ENCODE measurements around the gene PCDHA1. TPM values are rescaled to one million over a fixed set of nuclear protein-coding genes. Genes with fewer than 3 reads are reported as not detected.

PCDHA1 gene
- polyA plus RNA-seq, 1 donor, result 0.10 TPM

DNA sequence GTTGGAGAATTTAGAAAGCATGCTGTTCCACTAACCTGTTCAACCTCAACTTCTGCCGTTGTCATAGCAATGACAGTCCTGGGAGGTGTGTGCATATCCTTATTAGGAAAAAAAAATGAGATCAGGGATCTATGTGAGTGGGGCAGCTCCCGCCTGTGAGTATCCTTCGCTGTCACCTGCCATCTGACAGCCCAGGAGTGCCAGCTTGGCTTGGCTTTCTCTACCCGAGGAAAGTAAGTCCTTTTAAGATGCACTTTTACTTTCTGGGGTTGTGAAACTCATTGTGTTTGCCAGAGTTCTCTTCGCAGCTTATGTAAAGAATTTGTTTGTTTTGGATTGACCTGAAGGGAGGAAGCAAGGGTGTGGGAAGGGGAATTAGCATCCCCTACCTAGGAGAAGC, 202.2 kb downstream of the PCDHA1 start:
- no peak for DNase-seq (ENCODE audit: low read depth)

DNA sequence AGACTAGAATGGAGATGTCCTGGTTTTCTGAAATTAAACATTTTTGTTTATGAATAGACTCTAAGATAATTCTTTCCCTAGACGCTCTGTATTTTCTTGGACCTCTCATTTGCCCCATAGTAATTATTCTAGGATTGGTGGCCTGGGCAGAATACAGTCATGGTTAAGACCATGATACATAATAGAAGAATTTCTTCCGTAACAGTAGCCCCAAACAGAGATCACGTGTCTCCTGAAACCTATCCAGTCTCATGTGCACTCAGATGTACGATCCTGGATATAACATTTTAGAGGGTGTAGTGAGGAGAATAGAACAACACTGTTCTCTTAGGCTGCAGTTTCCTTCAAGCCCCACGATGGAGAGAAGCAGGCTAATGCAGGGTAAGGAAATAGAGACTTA, 202.7 kb downstream of the PCDHA1 start:
- DNase-seq (ENCODE audit: low read depth), result no peak

DNA sequence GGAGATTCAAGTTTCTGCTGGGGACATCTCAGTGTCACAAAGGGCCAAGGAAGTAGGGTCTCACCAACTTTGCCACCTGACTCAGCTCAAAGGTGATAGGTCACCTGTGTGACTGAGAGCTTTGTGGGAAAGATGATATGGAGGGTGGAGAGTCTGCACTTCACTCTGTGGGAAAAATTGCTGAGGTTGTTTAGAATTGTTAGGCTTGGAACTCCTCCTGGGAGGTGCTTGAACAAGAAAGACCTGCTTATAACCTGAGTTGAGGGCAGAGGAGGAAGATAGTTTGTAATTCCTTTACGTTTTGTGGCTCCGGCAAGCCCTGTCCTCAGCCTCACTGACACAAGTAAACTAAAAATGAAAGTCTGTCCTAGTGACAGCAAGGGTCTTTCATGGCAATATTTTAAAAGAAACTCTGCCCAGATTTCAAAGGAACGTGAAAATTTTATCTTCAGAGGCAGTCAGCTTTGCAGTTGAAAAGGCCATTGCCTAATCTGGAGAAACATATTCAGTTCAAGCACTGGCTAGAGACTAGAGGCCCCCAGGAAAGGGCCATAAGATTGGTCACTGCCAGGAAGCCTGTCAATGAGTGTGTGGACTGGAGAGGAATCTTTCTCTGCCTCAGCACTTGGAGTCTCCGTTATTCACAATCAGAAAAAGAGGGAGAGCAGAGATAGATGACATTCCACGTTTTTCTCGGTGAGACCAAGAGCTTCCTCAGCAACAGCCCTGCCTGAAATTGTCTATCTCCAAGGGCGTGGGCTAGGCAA, 203.5 kb downstream of the PCDHA1 start:
- no peak for DNase-seq (ENCODE audit: low read depth)

DNA sequence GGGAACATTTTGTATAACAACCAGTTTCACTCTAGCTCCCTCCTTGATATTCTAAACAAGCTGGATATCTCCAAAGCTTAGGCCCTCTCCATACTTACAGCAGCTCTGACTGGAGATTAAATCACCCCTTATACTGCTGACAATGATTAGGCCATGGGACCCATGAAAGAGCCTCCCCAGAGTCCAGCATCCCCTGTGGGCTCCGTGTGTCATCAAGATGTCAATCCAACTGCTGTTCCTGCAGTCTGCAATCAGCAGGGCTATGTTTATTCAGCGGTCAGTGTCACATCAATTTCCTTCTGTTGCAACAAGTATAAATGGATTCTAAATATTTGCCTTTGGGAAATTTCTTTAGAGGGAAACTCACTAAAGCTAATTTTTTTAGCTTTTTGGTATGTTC, 206.9 kb downstream of the PCDHA1 start:
- no peak for DNase-seq (ENCODE audit: low read depth)

DNA sequence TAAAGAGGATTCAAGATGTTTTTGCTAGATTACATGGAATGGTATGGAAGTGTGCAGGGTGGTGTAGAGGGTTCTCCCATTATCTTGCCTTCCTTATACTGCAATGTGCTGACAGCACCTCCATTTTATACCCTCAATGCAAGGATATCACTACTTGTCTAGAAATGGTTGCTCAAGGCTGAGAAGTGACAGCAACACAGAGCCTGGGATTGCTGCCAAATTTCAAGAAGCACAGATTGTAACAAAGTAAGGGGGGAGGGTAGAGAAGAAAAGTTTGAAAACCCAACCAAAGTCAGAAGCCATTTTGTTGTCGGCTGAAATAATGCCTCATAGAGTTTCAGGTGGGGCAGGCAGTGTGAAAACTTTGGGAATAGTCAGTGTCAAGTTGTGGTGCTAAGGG, 210.1 kb downstream of the PCDHA1 start:
- DNase-seq (ENCODE audit: low read depth), result no peak

DNA sequence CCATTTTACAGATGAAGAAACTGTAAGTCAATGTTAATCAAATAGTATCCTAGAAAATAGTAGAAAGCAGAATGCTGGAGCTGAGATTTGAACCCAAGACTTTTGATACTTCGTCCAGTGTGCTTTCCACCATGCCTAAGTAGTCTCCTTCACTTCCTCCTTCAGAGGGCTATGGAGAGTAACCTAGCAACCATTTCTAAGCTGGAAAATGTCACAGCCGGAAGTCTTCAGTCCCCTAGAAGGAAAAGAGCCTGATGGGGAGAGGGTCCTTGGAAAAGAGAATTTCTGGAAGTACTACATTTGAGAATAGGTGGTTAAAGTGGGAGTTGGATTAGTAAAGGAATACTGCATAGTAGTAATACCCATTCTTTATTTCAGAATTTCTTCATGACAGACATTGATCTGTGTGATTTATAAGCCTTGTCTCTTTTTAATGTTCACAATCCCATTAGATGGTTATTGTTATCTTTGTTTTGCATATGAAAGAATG, 213.0 kb downstream of the PCDHA1 start:
- DNase-seq (ENCODE audit: low read depth), result no peak

DNA sequence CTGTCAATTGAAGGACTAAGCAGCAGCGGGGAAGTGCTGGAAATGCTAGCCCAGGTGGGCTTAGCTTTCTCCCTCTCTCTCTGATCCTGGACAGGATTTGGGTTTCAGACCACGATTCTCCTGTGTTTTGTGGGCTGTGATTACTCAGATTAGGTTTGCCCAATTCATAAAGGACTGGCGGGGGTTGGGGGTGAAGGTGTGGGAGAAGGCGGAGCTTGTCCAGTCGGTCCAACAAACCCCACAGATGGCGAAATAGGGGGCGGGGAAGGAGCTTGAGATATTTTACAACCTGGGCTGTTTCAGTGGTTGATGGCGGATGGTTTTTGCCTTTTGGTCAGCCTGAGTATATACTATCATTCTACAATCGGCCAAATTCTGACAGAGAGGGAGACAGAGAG, 215.5 kb downstream of the PCDHA1 start:
- DNase-seq (ENCODE audit: low read depth), result no peak

DNA sequence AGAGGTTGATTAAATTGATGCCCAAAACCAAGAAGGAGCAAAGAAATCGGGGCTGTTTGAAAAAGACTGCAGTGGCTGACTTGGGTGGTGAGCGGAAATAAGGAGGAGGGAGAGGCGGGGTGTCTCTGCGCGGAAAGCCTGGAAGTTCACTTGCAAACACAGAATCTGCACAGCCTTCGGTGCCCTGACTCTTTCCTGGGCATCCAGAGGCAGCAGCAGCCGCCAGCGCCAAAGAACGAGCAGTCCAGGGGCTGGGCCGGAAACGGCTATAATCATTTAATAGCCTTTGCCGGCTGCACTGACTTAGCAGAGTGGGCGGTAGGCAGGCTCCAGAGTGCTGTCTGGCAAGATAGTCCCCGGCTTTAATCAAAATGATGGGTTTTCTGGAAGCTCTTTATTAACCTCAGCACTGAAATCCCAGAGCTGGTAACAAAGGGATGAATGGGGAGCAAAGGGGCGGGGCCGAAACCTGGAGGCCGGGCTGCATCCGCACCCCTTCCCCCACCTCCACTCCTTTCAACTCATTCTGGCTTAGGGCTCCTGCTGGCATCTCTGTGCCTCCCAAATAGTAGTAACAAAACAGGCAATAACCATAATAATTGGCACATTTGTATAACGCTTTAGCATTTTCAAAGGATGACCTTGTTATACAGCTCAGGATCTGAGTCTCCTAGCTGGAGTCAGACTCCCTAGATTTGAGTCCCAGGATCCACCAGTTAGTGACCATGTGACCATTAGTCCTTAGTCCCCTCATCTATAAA, 216.1 kb downstream of the PCDHA1 start:
- DNase-seq (ENCODE audit: low read depth), result no peak

DNA sequence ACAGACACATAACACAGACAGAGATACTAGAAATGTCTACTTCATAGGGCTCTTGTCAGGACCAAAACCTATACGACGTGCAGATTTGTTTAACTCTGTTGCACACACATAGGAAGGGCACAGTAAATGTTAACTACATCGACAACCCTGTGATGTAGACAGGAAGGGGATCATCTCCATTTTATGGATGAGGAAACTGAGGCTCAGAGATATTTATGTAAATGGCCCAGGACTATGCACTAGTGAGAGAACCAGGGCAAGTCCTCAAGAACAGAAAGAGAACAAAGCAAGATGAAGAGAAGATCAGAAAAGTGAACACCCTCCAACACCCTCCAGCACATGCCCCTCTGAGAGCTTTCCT, 216.6 kb downstream of the PCDHA1 start:
- no peak for DNase-seq (ENCODE audit: low read depth)

DNA sequence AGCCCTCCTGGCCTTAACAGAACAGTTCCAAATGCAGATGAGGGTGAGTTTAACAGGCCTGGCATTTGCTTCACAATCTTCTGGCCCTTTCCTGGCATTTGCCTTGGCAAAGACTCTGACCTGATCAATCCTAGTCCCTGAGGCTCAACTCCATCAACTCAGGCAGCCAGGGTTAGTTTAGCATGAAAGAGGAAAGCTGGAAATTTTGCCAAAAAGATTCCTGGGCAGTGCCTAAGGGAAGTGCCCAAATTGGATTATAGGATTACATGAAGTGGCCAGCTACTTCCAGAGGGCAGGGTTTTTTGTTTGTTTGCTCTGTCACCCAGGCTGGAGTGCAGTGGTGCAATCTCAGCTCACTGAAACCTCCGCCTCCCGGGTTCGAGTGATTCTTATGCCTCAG, 217.1 kb downstream of the PCDHA1 start:
- no peak for DNase-seq (ENCODE audit: low read depth)

DNA sequence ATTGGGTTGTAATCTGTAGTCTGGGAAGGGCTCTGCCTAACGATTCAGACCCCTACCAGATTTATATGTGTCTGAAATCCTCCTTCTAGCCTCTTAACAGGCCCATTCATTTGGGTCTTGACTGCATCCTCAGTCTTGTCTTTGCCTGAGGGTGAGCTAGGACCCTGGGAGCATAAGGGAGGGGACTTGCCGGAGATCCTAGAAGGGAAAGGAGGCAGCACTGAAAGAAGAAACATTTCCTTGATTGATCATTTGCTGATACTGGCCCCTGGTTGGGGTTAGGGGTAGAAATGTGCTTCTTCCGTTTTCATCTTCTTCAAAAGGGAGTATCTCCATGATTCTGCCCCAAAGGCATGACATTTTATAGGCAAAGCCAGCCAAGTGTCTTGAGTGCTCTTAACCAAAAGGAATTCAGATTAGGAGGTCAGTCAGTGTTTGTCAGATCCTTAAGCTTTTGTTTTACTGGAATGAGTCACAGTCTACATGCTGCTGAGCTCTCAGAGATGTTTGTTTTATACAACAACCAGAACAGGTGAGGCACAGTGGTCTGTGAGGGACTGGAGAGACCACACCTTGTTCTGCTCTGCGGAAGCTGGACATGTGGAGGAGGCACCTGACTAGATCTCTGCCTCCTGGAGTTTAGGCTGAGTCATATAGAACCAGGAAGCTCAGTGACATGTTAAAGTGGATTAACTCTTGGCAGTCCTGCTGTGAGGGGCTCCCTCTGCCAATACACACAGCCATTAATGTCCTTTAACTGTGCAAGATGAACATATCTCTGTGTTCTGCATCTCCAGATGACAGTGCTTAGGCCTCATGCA, 218.1 kb downstream of the PCDHA1 start:
- no peak for DNase-seq (ENCODE audit: low read depth)

DNA sequence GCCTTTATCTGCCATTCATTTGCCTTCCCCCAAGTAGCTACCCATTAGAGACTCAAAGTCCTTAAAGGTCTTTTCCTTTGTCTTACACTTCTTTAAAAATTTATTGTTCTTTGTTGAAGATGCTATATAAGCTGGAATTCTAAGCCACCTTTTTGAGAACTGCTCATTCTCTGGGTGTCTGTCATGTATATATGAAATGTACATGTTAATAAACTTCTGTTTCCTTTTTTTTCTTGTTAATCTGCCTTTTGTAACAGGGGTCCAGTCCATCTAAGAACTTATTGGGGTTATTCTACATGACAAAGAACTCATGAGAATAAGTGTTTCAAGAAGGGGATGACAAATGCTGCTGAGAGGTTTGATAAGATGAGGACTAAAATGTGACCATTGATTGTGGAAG, 221.9 kb downstream of the PCDHA1 start:
- DNase-seq (ENCODE audit: low read depth), result no peak

DNA sequence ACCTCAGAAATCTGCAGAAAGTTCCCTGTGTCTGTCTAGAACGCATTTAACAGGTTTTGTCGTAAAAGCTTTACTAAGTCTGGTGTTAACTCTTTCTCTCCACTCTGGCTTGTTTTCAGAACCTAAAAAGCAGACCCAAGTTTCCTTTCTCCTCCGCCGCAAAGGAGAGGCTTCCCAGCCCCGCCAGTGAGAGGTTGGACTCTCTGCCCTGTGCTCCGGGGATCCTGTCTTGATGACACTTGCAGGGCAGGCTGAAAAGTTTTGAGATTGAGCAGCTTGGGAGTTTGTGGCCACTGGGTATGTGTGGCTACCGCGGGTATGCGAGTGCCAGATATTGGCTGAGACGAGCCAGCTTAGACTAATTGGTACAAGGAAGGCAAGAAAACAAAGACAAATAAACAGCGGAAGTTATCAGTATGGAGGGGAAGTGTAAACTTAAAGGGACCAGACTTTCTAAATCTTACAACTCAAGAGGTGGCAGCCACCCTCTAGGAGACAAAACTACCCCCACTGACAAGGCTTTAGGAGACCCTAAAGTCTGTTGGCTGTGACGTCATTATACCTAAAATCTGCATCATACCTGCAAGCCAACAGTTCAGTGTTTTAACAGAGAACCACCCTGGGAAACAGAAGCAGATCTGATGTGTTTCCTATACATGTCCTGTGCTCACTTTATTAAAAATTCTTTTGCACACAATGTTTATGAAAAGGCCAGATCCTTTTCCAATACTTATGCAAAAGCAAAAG, 224.3 kb downstream of the PCDHA1 start:
- no peak for DNase-seq (ENCODE audit: low read depth)

DNA sequence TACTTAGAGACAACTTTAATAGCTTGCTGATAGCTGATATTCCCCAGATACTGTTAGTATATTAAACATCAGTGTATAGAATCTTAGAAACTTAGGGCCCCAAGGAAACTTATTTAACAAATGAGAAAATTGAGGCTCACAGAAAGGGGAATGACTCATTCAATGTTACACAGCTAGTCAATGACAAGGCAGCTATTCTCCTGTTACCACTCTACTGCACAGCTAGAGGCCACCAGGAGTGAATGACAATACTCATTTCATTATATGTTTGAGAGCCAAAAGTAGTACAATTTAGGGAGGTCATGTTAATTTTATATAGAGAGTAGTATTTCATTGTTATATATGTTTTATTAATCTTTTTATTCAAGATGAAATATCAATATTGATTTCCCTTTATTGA, 232.0 kb downstream of the PCDHA1 start:
- DNase-seq (ENCODE audit: low read depth), result no peak

DNA sequence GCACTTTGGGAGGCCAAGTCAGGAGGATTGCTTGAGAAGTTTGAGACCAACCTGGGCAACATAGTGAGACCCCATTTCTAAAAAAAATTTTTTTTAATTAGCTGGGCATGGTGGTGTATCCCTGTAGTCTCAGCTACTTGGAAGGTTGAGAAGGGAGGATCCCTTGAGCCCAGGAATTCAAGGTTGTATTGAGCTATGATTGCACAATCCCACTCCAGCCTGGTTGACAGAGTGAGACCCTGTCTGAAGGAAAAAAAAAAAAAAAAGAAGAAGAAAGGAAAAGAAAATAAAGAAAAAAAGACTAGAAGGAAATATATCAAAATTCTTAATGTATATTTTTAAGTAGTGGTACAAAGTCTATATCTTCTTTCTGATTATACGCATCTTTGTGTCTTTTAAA, 236.4 kb downstream of the PCDHA1 start:
- no peak for DNase-seq (ENCODE audit: low read depth)

DNA sequence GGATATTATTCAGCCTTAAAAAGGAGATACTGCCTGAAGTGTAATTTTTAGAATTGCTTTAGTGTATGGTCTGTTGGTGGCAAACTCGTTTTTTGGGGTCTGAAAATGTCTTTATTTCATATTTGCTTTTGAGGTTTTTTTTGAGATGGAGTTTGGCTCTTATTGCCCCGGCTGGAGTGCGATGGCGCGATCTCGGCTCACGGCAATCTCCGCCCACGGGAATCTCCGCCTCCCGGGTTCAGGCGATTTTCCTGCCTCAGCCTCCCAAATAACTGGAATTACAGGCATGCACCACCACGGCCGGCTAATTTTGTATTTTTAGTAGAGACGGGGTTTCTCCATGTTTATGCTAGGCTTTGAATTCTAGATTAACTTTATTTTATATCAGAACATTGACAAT, 245.1 kb downstream of the PCDHA1 start:
- DNase-seq (ENCODE audit: low read depth), result no peak

DNA sequence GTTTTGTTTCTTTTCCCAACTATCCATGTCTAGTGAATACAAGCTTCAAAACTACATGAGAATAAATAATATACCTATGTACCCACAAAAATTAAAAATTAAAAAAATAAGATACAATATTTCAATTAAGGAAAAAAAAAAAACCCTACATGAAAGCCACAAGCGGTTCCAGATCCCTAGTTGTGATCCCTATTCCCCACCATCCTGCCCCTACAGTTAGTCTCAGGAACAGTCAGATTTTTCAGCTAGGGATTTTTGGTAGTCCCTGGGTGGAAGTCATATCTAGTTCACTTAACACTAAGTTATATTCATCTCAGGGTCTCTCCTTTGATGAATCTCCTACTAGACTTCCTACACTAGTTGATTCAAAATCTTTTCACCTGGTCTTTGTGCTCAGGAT, 246.7 kb downstream of the PCDHA1 start:
- DNase-seq (ENCODE audit: low read depth), result no peak

DNA sequence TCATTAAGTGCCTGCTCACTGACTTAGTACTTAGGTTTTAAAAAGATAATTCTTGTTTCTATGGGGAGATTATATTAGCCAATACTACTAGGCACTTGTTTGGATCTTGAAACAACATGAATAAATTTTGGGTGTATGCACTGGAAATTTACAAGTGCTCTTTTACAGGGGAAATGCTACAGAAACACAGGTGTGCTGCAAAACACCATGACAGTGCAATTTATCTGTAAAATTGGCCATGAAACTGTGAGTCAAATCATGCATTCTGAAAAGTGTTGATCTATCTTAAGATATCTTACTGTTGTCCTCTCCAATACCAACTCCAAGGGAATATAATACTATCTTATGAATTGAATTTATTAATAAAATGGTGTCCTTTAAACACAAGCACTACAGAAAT, 253.1 kb downstream of the PCDHA1 start:
- DNase-seq (ENCODE audit: low read depth), result no peak

DNA sequence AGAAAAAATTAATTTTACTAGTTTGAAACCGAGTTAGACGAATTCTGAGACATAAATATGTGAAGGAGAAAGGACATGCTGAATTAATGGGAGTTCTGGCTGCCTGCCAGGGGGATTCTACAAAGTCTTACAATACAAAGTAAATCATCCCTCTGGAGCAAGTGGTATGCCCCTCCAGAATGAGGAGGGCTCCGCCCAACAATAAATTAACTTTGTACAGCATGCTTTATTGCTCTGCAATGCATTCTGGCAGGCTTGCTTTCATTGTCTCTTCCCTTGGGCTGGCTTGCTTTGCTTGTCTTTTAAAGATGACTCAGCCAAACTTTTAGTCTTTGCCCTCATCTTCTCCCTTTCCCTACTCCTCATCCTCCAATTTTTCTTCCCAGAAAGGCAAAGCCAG, 253.6 kb downstream of the PCDHA1 start:
- DNase-seq (ENCODE audit: low read depth), result no peak

DNA sequence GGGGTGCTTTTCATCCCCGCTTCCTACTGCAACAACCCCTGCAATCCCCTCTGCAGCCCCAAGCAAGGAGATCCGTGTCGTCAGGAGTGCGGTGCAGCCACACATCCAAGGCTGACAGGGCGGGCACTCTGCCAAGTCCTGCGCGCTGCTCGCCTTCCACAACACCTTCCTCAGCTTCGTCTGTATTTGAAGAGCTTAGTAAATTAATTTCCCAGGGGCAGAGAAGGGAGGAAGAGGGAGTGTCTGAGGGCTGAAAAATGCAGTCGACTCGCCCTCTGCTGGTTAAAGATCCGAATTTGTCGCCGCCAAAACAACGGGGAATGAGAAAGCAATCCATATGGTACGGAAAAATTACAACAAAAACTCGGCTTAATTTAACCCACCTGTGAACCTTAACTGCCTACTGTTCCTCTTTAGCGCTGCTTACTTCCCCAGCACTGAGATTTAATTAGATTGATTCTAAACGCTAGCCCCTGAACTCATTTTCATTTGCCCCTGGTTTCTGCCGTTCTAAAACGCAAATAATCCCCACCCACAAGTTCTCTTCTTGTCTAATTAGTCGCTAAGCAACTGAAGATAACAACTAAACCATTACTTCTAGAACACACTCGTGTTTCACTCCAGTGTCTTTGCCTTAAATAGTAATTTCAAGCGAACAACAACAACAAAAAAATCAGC, 254.3 kb downstream of the PCDHA1 start:
- DNase-seq (ENCODE audit: low read depth), result no peak

DNA sequence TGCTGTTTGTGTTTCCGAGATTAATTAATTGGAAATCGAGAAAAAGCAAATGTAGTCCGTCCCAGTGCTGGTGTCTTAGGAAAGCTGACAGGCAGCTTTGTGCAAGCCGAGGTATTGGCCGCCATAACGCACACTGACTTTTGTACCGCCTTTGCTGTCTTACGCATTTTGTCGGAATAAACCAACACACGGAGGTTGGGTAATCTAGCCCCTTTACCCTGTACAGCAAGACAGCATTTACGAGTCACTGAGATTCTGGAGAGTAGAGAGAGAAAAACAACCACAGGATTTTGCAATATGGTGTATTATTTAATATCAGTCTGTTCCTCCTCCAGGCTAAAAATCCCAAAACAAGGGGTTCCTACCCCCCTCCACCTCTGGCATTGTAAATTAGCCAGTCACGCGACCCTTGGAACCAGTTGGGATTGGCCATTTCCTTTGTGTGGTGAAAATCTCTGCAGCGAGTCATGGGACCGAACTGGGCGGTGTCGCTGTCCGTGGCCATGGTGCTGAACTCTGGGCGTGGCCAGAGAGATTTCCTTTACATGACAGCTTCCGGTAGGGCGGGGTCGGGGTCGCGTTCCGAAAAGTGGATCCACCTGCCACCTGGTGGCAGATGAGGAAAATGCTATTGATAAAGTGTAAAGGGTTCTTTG, 255.0 kb downstream of the PCDHA1 start:
- DNase-seq (ENCODE audit: low read depth), result peak; percentile 45
